B cell (primary cell): ENCODE data around the gene IRF2BPL. TPM values are rescaled to one million over a fixed set of nuclear protein-coding genes. Genes with fewer than 3 reads are reported as not detected.

Experiments
- ATAC-seq: fragments of 200-7000 bp; cut with Tn5 transposase; one replicate; pipeline ENCODE4 v1.10.0; 2021; ENCODE audit warnings: low read depth, mild to moderate bottlenecking, moderate number of reproducible peaks, moderate library complexity
- CTCF ChIA-PET: fragments of 350-600 bp; sonication (Branson Sonifier 250); formaldehyde crosslinking; loops from one replicate; lab custom pipeline; 2021; ENCODE audit warnings: antibody characterized with exemption, inconsistent platforms; lab: Charles Lee
- POLR2A ChIA-PET: fragments of 350-600 bp; sonication (Branson Sonifier 250); formaldehyde crosslinking; loops from one replicate; lab custom pipeline; 2021; ENCODE audit warnings: antibody characterized with exemption; lab: Charles Lee
- DNase-seq: peaks from one replicate; pipeline ENCODE4 v3.0.0; 2013
- H2AFZ ChIP-seq: 2 replicates; pipeline ENCODE4 v1.6.1; 2012; ENCODE audit warnings: mild to moderate bottlenecking, low read depth, low read length; ENCODE audit not compliant: insufficient read depth, poor library complexity, severe bottlenecking
- H3K27ac ChIP-seq, 2 donors: 1 replicate in 1 of 2; 2 replicates in 1 of 2; pipeline ENCODE4 v1.5.1; 2012 to 2013; ENCODE audit warnings: low read length in 2 of 2, mild to moderate bottlenecking in 2 of 2, moderate library complexity in 1 of 2
- H3K27me3 ChIP-seq, 4 experiments: fragments of 200-600 bp in 1 of 4; sonication (generic) in 1 of 4; replicated peaks in 1 of 4; 1 replicate in 2 of 4; 2 replicates in 2 of 4; pipeline versions ENCODE4 v1.6.1 to v1.7.0; 2013 to 2016; ENCODE audit warnings: low read length in 3 of 4, mild to moderate bottlenecking in 2 of 4, mixed read lengths in 1 of 4, moderate library complexity in 1 of 4; ENCODE audit not compliant: insufficient read depth in 4 of 4, control insufficient read depth in 3 of 4; ENCODE audit errors: control extremely low read depth in 1 of 4
- H3K36me3 ChIP-seq, 2 experiments: replicated peaks in 1 of 2; 1 replicate in 1 of 2; 2 replicates in 1 of 2; pipeline versions ENCODE4 v1.6.1 to v1.7.1; 2013; ENCODE audit warnings: low read length in 1 of 2; ENCODE audit not compliant: insufficient read depth in 2 of 2, control insufficient read depth in 1 of 2; ENCODE audit errors: control extremely low read depth in 1 of 2, extremely low read depth in 1 of 2
- H3K4me1 ChIP-seq, 2 donors: fragments of 200-600 bp in 1 of 2; sonication (generic) in 1 of 2; 1 replicate in 1 of 2; 2 replicates in 1 of 2; pipeline versions ENCODE4 v1.5.1 to v1.6.1; 2013 to 2017; ENCODE audit warnings: low read length in 2 of 2; ENCODE audit not compliant: control insufficient read depth in 2 of 2, insufficient read depth in 2 of 2
- H3K4me2 ChIP-seq: replicated peaks from 2 replicates; pipeline ENCODE3; 2012; ENCODE audit warnings: mild to moderate bottlenecking, low read depth, low read length; ENCODE audit not compliant: poor library complexity, severe bottlenecking
- H3K4me3 ChIP-seq, 5 experiments: fragments of 200-600 bp in 1 of 5; sonication (generic) in 1 of 5; 1 replicate in 3 of 5; 2 replicates in 2 of 5; pipeline versions ENCODE4 v1.5.1 to v1.7.0; 2011 to 2016; ENCODE audit warnings: low read length in 4 of 5, mild to moderate bottlenecking in 4 of 5, low read depth in 2 of 5, control low read depth in 1 of 5, moderate library complexity in 1 of 5; ENCODE audit not compliant: insufficient read depth in 1 of 5; ENCODE audit errors: control extremely low read depth in 1 of 5, extremely low read depth in 1 of 5
- H3K79me2 ChIP-seq: fragments of 200-600 bp; sonication (generic); one replicate; pipeline ENCODE4 v1.6.0; 2016; ENCODE audit warnings: low read length; ENCODE audit not compliant: control insufficient read depth, insufficient read depth
- H3K9ac ChIP-seq: fragments of 200-600 bp; sonication (generic); 2 replicates; pipeline ENCODE4 v1.6.1; 2017; ENCODE audit warnings: mild to moderate bottlenecking, low read length, moderate library complexity
- H3K9me3 ChIP-seq, 3 donors: one replicate each; pipeline versions ENCODE4 v1.6.1 to v1.7.1; 2013; ENCODE audit warnings: low read length in 2 of 3; ENCODE audit not compliant: control insufficient read depth in 2 of 3, insufficient read depth in 1 of 3; ENCODE audit errors: control extremely low read depth in 1 of 3
- H4K20me1 ChIP-seq: 2 replicates; pipeline ENCODE4 v1.6.0; 2012; ENCODE audit warnings: mild to moderate bottlenecking, low read length; ENCODE audit not compliant: insufficient read depth, control insufficient read depth, poor library complexity, severe bottlenecking
- H3K27ac Mint-ChIP-seq: one replicate; pipeline ENCODE4 v1.8.0; 2021; ENCODE audit warnings: mixed read lengths
- H3K27me3 Mint-ChIP-seq: one replicate; pipeline ENCODE4 v1.8.0; 2021; ENCODE audit warnings: mixed read lengths
- H3K4me1 Mint-ChIP-seq: one replicate; pipeline ENCODE4 v1.8.0; 2021; ENCODE audit warnings: mixed read lengths
- H3K4me3 Mint-ChIP-seq: one replicate; pipeline ENCODE4 v1.8.0; 2021; ENCODE audit warnings: mixed read lengths
- H3K9me3 Mint-ChIP-seq: one replicate; pipeline ENCODE4 v1.8.0; 2022; ENCODE audit warnings: mixed read lengths; ENCODE audit not compliant: insufficient read depth
- CTCF ChIP-seq: fragments of 200-600 bp; IDR thresholded peaks from one replicate; pipeline ENCODE4 v1.8.0; 2022; ENCODE audit warnings: antibody characterized with exemption, mild to moderate bottlenecking
- EZH2 ChIP-seq: IDR thresholded peaks from 2 replicates; pipeline ENCODE4 v1.6.1; 2012; ENCODE audit warnings: borderline replicate concordance, low read depth, mild to moderate bottlenecking, moderate library complexity, low read length; ENCODE audit not compliant: insufficient read depth, poor library complexity, severe bottlenecking
- WGBS: methylation state at CpG from one replicate; pipeline ENCODE4 v1.1.5; 2013; ENCODE audit warnings: missing lambda C conversion rate; ENCODE audit not compliant: insufficient coverage; 5-methylcytosine and 5-hydroxymethylcytosine counted together
- intact Hi-C: fragments of 100-400 bp; cut with micrococcal nuclease; formaldehyde crosslinking; loops from one replicate; pipeline ENCODE4 v1.10.0; 2022
- polyA plus RNA-seq: library from polyadenylated mRNA; depleted of rRNA; stranded (reverse); fragments of >200 nt; gene quantifications from 2 replicates; pipeline ENCODE4 v1.2.3, GENCODE V29; 2012
- total RNA-seq, 2 donors: library from RNA; stranded (reverse); fragments of 120-200 nt in 1 of 2; gene quantifications; 1 replicate in 1 of 2; 2 replicates in 1 of 2; pipeline versions ENCODE4 v1.2.3 to v1.2.4, GENCODE V29; 2013 to 2022

IRF2BPL gene
- total and polyA plus RNA-seq, 2 donors (not counting 1 experiment from before 2014, with no cell fraction given): 27.9 to 34.0 TPM

GRCh38 chr14:76975051-76975450, 53.5 kb downstream of the IRF2BPL start:
- Histone ChIP-seq H4K20me1 (no peaks in the 10 kb centered on the region), H2AFZ (no peak overlapping the region), H3K9me3 (no peaks in the 10 kb centered on the region), H3K4me3 (no peak overlapping the region), H3K27me3 (no peaks in the 10 kb centered on the region), H3K9ac (no peak overlapping the region), H3K27ac (no peak overlapping the region), H3K79me2 (no peaks in the 10 kb centered on the region), H3K4me2 (no peak overlapping the region), H3K36me3 (no peaks in the 10 kb centered on the region), H3K4me1 (peaks cover 18 to 25% of the 10 kb centered on the region in 2 donors)
- ChIA-PET CTCF (interaction anchor here (0.8 to 1.5 kb wide), 3 partner anchors 13 to 41 kb away, joined by 3 to 4 read pairs (median 3); no protein-coding TSS in a partner anchor), POLR2A (interaction anchor here (0.6 to 1.2 kb wide), 3 partner anchors 12 to 66 kb away, joined by 3 to 5 read pairs (median 3); no protein-coding TSS in a partner anchor)
- H3K27me3 Mint-ChIP-seq: no peaks in the 10 kb centered on the region
- H3K27ac Mint-ChIP-seq: no peak overlapping the region
- 30% methylated on average over 6 of the region's 8 CpGs for WGBS
- no peak for TF ChIP-seq EZH2
- TF ChIP-seq CTCF: no peak
- H3K4me1 Mint-ChIP-seq: peaks cover 24% of the 10 kb centered on the region
- intact Hi-C loops: no loop called here
- H3K9me3 Mint-ChIP-seq: no peaks in the 10 kb centered on the region
- no peak for ATAC-seq
- DNase-seq: no peak
- no peak overlapping the region for H3K4me3 Mint-ChIP-seq

Other genes starting within 250 kb of the IRF2BPL start
- 25.2 and 27.3 TPM in 2 replicates for gene ANGEL1, start 215.8 kb downstream of the IRF2BPL start, total RNA-seq
- gene ANGEL1, start 215.8 kb downstream of the IRF2BPL start, polyA plus RNA-seq: 12.3 and 13.1 TPM in 2 replicates
- gene LRRC74A, start 202.3 kb downstream of the IRF2BPL start, total RNA-seq: not detected in 2 replicates
- gene LRRC74A, start 202.3 kb downstream of the IRF2BPL start, polyA plus RNA-seq: not detected in 2 replicates
- gene CIPC, start 69.5 kb upstream of the IRF2BPL start, total RNA-seq: 46.8 and 47.0 TPM in 2 replicates
- gene CIPC, start 69.5 kb upstream of the IRF2BPL start, polyA plus RNA-seq: 10.7 and 13.3 TPM in 2 replicates
- 0.12 TPM in 1 of 2 replicates, not detected in the other for gene ZDHHC22, start 113.1 kb upstream of the IRF2BPL start, total RNA-seq
- gene ZDHHC22, start 113.1 kb upstream of the IRF2BPL start, polyA plus RNA-seq: not detected in 2 replicates
- gene TMEM63C, start 153.1 kb upstream of the IRF2BPL start, total RNA-seq: 3.2 and 4.2 TPM in 2 replicates
- gene TMEM63C, start 153.1 kb upstream of the IRF2BPL start, polyA plus RNA-seq: 0.59 and 0.63 TPM in 2 replicates
- gene NGB, start 242.5 kb upstream of the IRF2BPL start, total RNA-seq: not detected in 2 replicates
- gene NGB, start 242.5 kb upstream of the IRF2BPL start, polyA plus RNA-seq: not detected in 2 replicates